PC-3 (cell line): Measurements from ENCODE around the gene GRXCR2. TPM values are rescaled to one million over a fixed set of nuclear protein-coding genes. Genes with fewer than 3 reads are reported as not detected.

Experiments used
- ATAC-seq: fragments of 200-7000 bp; cut with Tn5 transposase; 2 replicates; pipeline ENCODE4 v1.9.1; 2020; ENCODE audit warnings: mild to moderate bottlenecking, moderate library complexity
- BruUV-seq: library from RNA; stranded (reverse); fragments of 400-500 nt; replicated peaks from 2 replicates; lab custom pipeline; 2021; lab: Mats Ljungman, UMichigan
- CTCF ChIA-PET: fragments of 300-600 bp; sonication (Branson Sonifier 250); formaldehyde crosslinking; loops from one replicate; lab custom pipeline; 2022; ENCODE audit warnings: antibody characterized with exemption; lab: Charles Lee
- POLR2A ChIA-PET: fragments of 300-600 bp; sonication (Branson Sonifier 250); formaldehyde crosslinking; loops from one replicate; lab custom pipeline; 2022; ENCODE audit warnings: antibody characterized with exemption; ENCODE audit not compliant: unreplicated experiment; lab: Charles Lee
- DNase-seq: peaks from one replicate; pipeline ENCODE4 v3.0.0-alpha.2; 2015
- H2AFZ ChIP-seq: fragments of 300-600 bp; sonication (generic); 2 replicates; pipeline ENCODE4 v1.6.0; 2016; ENCODE audit warnings: antibody characterized with exemption, low read length
- H3F3A ChIP-seq: fragments of 300-600 bp; sonication (generic); one replicate; pipeline ENCODE4 v1.6.0; 2017; ENCODE audit warnings: antibody characterized with exemption, low read length, control low read depth, mild to moderate bottlenecking; ENCODE audit not compliant: unreplicated experiment
- H3K27ac ChIP-seq: fragments of 300-600 bp; sonication (generic); 2 replicates; pipeline ENCODE4 v1.5.1; 2016; ENCODE audit warnings: mild to moderate bottlenecking, low read length
- H3K27me3 ChIP-seq: fragments of 300-600 bp; sonication (generic); 2 replicates; pipeline ENCODE4 v1.6.1; 2016; ENCODE audit warnings: low read length, mixed read lengths
- H3K36me3 ChIP-seq: fragments of 300-600 bp; sonication (generic); 2 replicates; pipeline ENCODE4 v1.6.1; 2016; ENCODE audit warnings: low read depth, mixed run types, low read length, mixed read lengths
- H3K4me1 ChIP-seq: fragments of 300-600 bp; sonication (generic); 2 replicates; pipeline ENCODE4 v1.5.1; 2016; ENCODE audit warnings: low read length; ENCODE audit not compliant: insufficient read depth
- H3K4me2 ChIP-seq: fragments of 300-600 bp; sonication (generic); 2 replicates; pipeline ENCODE4 v1.6.0; 2016; ENCODE audit warnings: low read length
- H3K4me3 ChIP-seq: fragments of 300-600 bp; sonication (generic); 2 replicates; pipeline ENCODE4 v1.5.1; 2016; ENCODE audit warnings: mild to moderate bottlenecking, low read length, mixed read lengths
- H3K79me2 ChIP-seq: fragments of 300-600 bp; sonication (generic); 2 replicates; pipeline ENCODE4 v1.6.1; 2017; ENCODE audit warnings: low read length, mixed read lengths
- H3K9ac ChIP-seq: fragments of 300-600 bp; sonication (generic); 2 replicates; pipeline ENCODE4 v1.6.0; 2016; ENCODE audit warnings: mild to moderate bottlenecking, low read length
- H3K9me2 ChIP-seq: fragments of 300-600 bp; sonication (generic); replicated peaks from 2 replicates; pipeline ENCODE4 v1.6.1; 2016; ENCODE audit warnings: mixed run types, low read length, mixed read lengths
- H3K9me3 ChIP-seq: fragments of 300-600 bp; sonication (generic); 2 replicates; pipeline ENCODE4 v1.6.1; 2016; ENCODE audit warnings: low read length, mixed read lengths
- H4K20me1 ChIP-seq: fragments of 300-600 bp; sonication (generic); 2 replicates; pipeline ENCODE4 v1.6.1; 2016; ENCODE audit warnings: low read length, mixed read lengths
- CTCF ChIP-seq: fragments of 300-600 bp; sonication (generic); conservative IDR thresholded peaks from 2 replicates; pipeline ENCODE4 v1.5.1; 2017; ENCODE audit warnings: antibody characterized with exemption, low read depth, mild to moderate bottlenecking, low read length
- EZH2 ChIP-seq: fragments of 300-600 bp; sonication (generic); IDR thresholded peaks from one replicate; pipeline ENCODE4 v1.6.1; 2017; ENCODE audit warnings: antibody characterized with exemption, mild to moderate bottlenecking, low read length; ENCODE audit not compliant: unreplicated experiment
- EZH2phosphoT487 ChIP-seq: fragments of 300-600 bp; sonication (generic); IDR thresholded peaks from 2 replicates; pipeline ENCODE4 v1.6.1; 2018; ENCODE audit warnings: mild to moderate bottlenecking, antibody characterized with exemption, low read length, borderline replicate concordance
- intact Hi-C: fragments of 100-400 bp; cut with micrococcal nuclease; formaldehyde crosslinking; loops from 2 replicates; pipeline ENCODE4 v1.9.0; 2023
- total RNA-seq: library from RNA; depleted of rRNA; stranded (reverse); fragments of >200 nt; gene quantifications from 2 replicates; pipeline ENCODE4 v1.2.3, GENCODE V29; 2014

The GRXCR2 gene
- total RNA-seq, 1 experiment from 2014 or later = not detected

DNA sequence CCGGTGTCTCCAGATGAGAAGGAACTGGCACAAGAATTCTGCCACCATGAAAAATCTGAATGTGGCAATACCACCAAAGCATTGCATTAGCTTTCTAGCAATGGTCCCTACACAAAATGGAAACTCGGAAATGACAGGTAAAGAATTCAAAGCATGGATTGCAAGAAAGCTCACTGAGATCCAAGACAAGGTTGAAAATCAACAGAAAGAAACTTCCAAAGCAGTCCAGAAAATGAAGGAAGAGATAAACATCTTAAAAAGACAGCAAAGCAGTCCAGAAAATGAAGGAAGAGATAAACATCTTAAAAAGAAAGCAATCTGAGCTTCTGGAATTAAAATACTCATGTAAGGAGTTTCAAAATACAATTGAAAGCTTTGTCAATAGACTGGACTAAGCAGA is 16.8 kb upstream of the GRXCR2 start:
- POLR2A ChIA-PET = no interaction called here
- no TSS peak for BruUV-seq
- no peaks in the 10 kb centered on the region for H3K36me3 ChIP-seq
- no peaks in the 10 kb centered on the region for H3K27me3 ChIP-seq
- H2AFZ ChIP-seq = no peak overlapping the region
- no peak overlapping the region for H3K4me3 ChIP-seq
- ATAC-seq (no peak), DNase-seq (no peak)
- no peaks in the 10 kb centered on the region for H3K9me2 ChIP-seq
- no peaks in the 10 kb centered on the region for H3K9me3 ChIP-seq
- H3K4me2 ChIP-seq = no peak overlapping the region
- H3F3A ChIP-seq = no peaks in the 10 kb centered on the region
- no peak overlapping the region for H3K9ac ChIP-seq
- H3K79me2 ChIP-seq = no peaks in the 10 kb centered on the region
- no peak for TF ChIP-seq EZH2phosphoT487
- no peak for TF ChIP-seq EZH2
- TF ChIP-seq CTCF = no peak
- no peaks in the 10 kb centered on the region for H4K20me1 ChIP-seq
- CTCF ChIA-PET = no interaction called here
- H3K4me1 ChIP-seq = no peaks in the 10 kb centered on the region
- intact Hi-C loops = loop anchor here (2.0 to 10.0 kb wide), 4 partner anchors 37 to 1687 kb away; partner anchors contain the start of gene PRELID2
- no peak overlapping the region for H3K27ac ChIP-seq

DNA sequence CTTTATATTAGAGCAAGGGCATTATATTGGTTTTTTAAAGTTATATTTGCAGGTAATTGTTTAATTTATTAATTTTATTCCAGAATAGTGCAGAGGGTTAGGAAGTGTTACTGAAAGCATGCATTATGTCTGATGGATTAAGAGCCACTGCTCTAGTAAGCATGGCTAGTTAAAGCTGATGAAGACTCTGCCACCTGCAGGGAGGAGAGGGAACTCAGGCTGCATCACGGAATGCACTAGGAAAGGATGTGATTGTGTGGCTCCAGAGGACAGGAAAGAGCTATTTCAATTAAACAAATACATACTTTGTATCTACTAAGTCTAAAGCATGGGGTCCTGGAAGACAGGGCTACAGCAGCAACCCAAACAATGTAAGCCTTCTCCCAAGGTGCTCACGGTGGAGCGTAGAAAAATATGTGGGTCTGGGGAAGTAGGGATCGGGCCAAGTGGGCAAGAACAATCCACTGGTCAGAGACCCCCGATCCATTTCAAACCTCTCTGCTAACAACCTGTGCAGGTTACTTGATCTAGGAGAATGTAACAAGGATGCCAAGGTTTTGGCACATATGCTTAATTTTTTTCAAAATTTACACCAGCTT is 15.3 kb upstream of the GRXCR2 start:
- intact Hi-C loops = loop anchor here (2.0 to 10.0 kb wide), 4 partner anchors 36 to 1686 kb away; partner anchors contain the start of gene PRELID2
- ChIA-PET POLR2A (no interaction called here), CTCF (interaction anchor here (0.5 to 0.6 kb wide), 2 partner anchors 57 to 63 kb away, joined by 3 read pairs; no protein-coding TSS in a partner anchor)
- H4K20me1 ChIP-seq = no peaks in the 10 kb centered on the region
- peak; percentile 68 for DNase-seq
- TF ChIP-seq EZH2phosphoT487 = no peak
- peak; percentile 75 for TF ChIP-seq CTCF
- no peak overlapping the region for H3K9ac ChIP-seq
- peak; percentile 99 for ATAC-seq
- no peak overlapping the region for H3K4me3 ChIP-seq
- BruUV-seq = no TSS peak
- no peaks in the 10 kb centered on the region for H3K4me1 ChIP-seq
- no peaks in the 10 kb centered on the region for H3K36me3 ChIP-seq
- no peak overlapping the region for H3K27ac ChIP-seq
- H3K9me2 ChIP-seq = no peaks in the 10 kb centered on the region
- H2AFZ ChIP-seq = no peak overlapping the region
- no peak overlapping the region for H3K4me2 ChIP-seq
- H3F3A ChIP-seq = no peaks in the 10 kb centered on the region
- H3K79me2 ChIP-seq = no peaks in the 10 kb centered on the region
- no peaks in the 10 kb centered on the region for H3K9me3 ChIP-seq
- no peaks in the 10 kb centered on the region for H3K27me3 ChIP-seq

DNA sequence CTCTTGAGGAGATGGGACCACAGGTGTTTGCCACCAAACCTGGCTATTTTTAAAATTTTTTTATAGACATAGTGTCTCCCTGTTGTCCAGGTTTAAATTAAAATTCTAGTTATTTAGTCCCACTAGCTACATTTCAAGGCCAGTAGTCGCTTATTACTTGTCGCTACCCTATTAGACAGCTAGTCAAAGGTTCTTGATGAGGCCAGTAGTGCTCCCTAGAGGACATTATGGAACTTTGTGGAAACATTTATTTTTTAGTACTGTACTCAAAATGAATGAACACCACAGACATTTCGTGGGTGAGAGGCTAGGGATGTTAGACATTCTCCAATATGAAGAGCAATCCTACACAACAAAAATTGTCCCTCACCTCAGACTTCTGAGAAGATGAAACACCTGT is 14.4 kb upstream of the GRXCR2 start:
- H3F3A ChIP-seq = no peaks in the 10 kb centered on the region
- no peaks in the 10 kb centered on the region for H4K20me1 ChIP-seq
- no peak overlapping the region for H3K4me2 ChIP-seq
- DNase-seq (peak; percentile 13), ATAC-seq (peak; percentile 64)
- TF ChIP-seq EZH2phosphoT487 (no peak), CTCF (peak; percentile 38)
- H3K9ac ChIP-seq = no peak overlapping the region
- intact Hi-C loops = loop anchor here (5.0 to 10.0 kb wide), 3 partner anchors 35 to 1685 kb away; no protein-coding TSS in a partner anchor
- H3K27me3 ChIP-seq = no peaks in the 10 kb centered on the region
- H3K4me3 ChIP-seq = no peak overlapping the region
- no peak overlapping the region for H2AFZ ChIP-seq
- no peaks in the 10 kb centered on the region for H3K79me2 ChIP-seq
- H3K9me3 ChIP-seq = no peaks in the 10 kb centered on the region
- H3K4me1 ChIP-seq = no peaks in the 10 kb centered on the region
- no TSS peak for BruUV-seq
- ChIA-PET CTCF (interaction anchor here (1.1 kb wide), 1 partner anchor 182 kb away, joined by 6 read pairs; no protein-coding TSS in a partner anchor), POLR2A (interaction anchor here (0.6 kb wide), 1 partner anchor 93 kb away, joined by 3 read pairs; no protein-coding TSS in a partner anchor)
- no peaks in the 10 kb centered on the region for H3K36me3 ChIP-seq
- H3K27ac ChIP-seq = no peak overlapping the region
- no peaks in the 10 kb centered on the region for H3K9me2 ChIP-seq
